WTC11 (cell line): ENCODE results near the gene RAB3IL1. TPM values are rescaled to one million over a fixed set of nuclear protein-coding genes. Genes with fewer than 3 reads are reported as not detected.

Experiments used
- ATAC-seq: fragments of 200-7000 bp; cut with Tn5 transposase; 2 replicates; pipeline ENCODE4 v1.10.0; 2021; ENCODE audit warnings: mild to moderate bottlenecking, moderate library complexity
- CTCF ChIA-PET: fragments of 300-600 bp; sonication (Branson Sonifier 250); formaldehyde crosslinking; loops from one replicate; lab custom pipeline; 2021; ENCODE audit warnings: antibody characterized with exemption; lab: Charles Lee
- POLR2A ChIA-PET: fragments of 350-600 bp; sonication (Branson Sonifier 250); formaldehyde crosslinking; loops from one replicate; lab custom pipeline; 2021; ENCODE audit warnings: antibody characterized with exemption; lab: Charles Lee
- DNase-seq: peaks from one replicate; pipeline ENCODE4 v3.0.0; 2021; ENCODE audit warnings: low spot score
- H3K27ac Mint-ChIP-seq: 2 replicates; pipeline ENCODE4 v1.8.0; 2021; ENCODE audit warnings: mixed read lengths
- H3K27me3 Mint-ChIP-seq: 2 replicates; pipeline ENCODE4 v1.8.0; 2021; ENCODE audit warnings: low read depth, mild to moderate bottlenecking, moderate library complexity, mixed read lengths
- H3K36me3 Mint-ChIP-seq: 2 replicates; pipeline ENCODE4 v1.8.0; 2021; ENCODE audit warnings: mixed read lengths
- H3K4me1 Mint-ChIP-seq: 2 replicates; pipeline ENCODE4 v1.8.0; 2022; ENCODE audit warnings: mixed read lengths
- H3K4me3 Mint-ChIP-seq: 2 replicates; pipeline ENCODE4 v1.8.0; 2021; ENCODE audit warnings: mild to moderate bottlenecking, moderate library complexity, mixed read lengths
- H3K9me3 Mint-ChIP-seq: 2 replicates; pipeline ENCODE4 v1.8.0; 2021; ENCODE audit warnings: mixed read lengths
- ATF2 ChIP-seq: sonication (generic); formaldehyde crosslinking; IDR thresholded peaks from 2 replicates; pipeline ENCODE4 v1.8.1; 2022; ENCODE audit warnings: low read depth, missing genetic modification reagents, borderline replicate concordance
- CBFB ChIP-seq: sonication (generic); formaldehyde crosslinking; IDR thresholded peaks from 2 replicates; pipeline ENCODE4 v1.8.1; 2022; ENCODE audit warnings: mild to moderate bottlenecking, low read depth, missing genetic modification reagents
- CREB1 ChIP-seq: sonication (generic); formaldehyde crosslinking; IDR thresholded peaks from 2 replicates; pipeline ENCODE4 v1.8.0; 2023; ENCODE audit warnings: mild to moderate bottlenecking, missing genetic modification reagents
- GTF2I ChIP-seq: fragments of 250-450 bp; sonication (Bioruptor Pico); conservative IDR thresholded peaks from 2 replicates; pipeline ENCODE4 v1.4.0; 2021; ENCODE audit warnings: mild to moderate bottlenecking
- IRF1 ChIP-seq: sonication (generic); formaldehyde crosslinking; IDR thresholded peaks from 2 replicates; pipeline ENCODE4 v1.8.0; 2023; ENCODE audit warnings: missing genetic modification reagents
- IRF2 ChIP-seq: sonication (generic); formaldehyde crosslinking; IDR thresholded peaks from 2 replicates; pipeline ENCODE4 v1.8.0; 2022; ENCODE audit warnings: low read depth, missing genetic modification reagents, borderline replicate concordance
- MXD4 ChIP-seq: fragments of 250-450 bp; sonication (Bioruptor Pico); IDR thresholded peaks from 2 replicates; pipeline ENCODE4 v1.8.0; 2021; ENCODE audit warnings: mild to moderate bottlenecking, moderate library complexity, borderline replicate concordance
- OVOL2 ChIP-seq: fragments of 250-450 bp; sonication (Bioruptor Pico); IDR thresholded peaks from 2 replicates; pipeline ENCODE4 v1.9.0; 2021; ENCODE audit warnings: mild to moderate bottlenecking, borderline replicate concordance
- PRDM15 ChIP-seq: sonication (generic); formaldehyde crosslinking; IDR thresholded peaks from 2 replicates; pipeline ENCODE4 v1.8.0; 2022; ENCODE audit warnings: missing genetic modification reagents
- SMAD3 ChIP-seq: sonication (generic); formaldehyde crosslinking; IDR thresholded peaks from 2 replicates; pipeline ENCODE4 v1.8.0; 2022; ENCODE audit warnings: missing genetic modification reagents, mild to moderate bottlenecking, borderline replicate concordance
- SMAD4 ChIP-seq: sonication (generic); formaldehyde crosslinking; IDR thresholded peaks from 2 replicates; pipeline ENCODE4 v1.8.0; 2022; ENCODE audit warnings: mild to moderate bottlenecking, missing genetic modification reagents
- TEAD4 ChIP-seq: sonication (generic); formaldehyde crosslinking; IDR thresholded peaks from 2 replicates; pipeline ENCODE4 v1.8.0; 2022; ENCODE audit warnings: mild to moderate bottlenecking, missing genetic modification reagents
- TP53 ChIP-seq: sonication (generic); formaldehyde crosslinking; IDR thresholded peaks from 2 replicates; pipeline ENCODE4 v1.8.1; 2023; ENCODE audit warnings: mild to moderate bottlenecking, missing genetic modification reagents
- USF1 ChIP-seq: sonication (generic); formaldehyde crosslinking; IDR thresholded peaks from 2 replicates; pipeline ENCODE4 v1.8.0; 2022; ENCODE audit warnings: mild to moderate bottlenecking, missing genetic modification reagents
- USF2 ChIP-seq: sonication (generic); formaldehyde crosslinking; IDR thresholded peaks from 2 replicates; pipeline ENCODE4 v1.8.1; 2023; ENCODE audit warnings: mild to moderate bottlenecking, missing genetic modification reagents, moderate library complexity
- ZNF281 ChIP-seq: sonication (generic); formaldehyde crosslinking; IDR thresholded peaks from 2 replicates; pipeline ENCODE4 v1.8.0; 2023; ENCODE audit warnings: mild to moderate bottlenecking, missing genetic modification reagents
- ZNF317 ChIP-seq: sonication (generic); formaldehyde crosslinking; IDR thresholded peaks from 2 replicates; pipeline ENCODE4 v1.8.1; 2023; ENCODE audit warnings: low read depth, mild to moderate bottlenecking, moderate library complexity, missing genetic modification reagents, borderline replicate concordance
- total RNA-seq: library from RNA; stranded (reverse); gene quantifications from 3 replicates; pipeline ENCODE4 v1.2.3, GENCODE V29; 2021
- TF ChIP-seq, protein P1 (sequence below): sonication (generic); formaldehyde crosslinking; IDR thresholded peaks from 2 replicates; pipeline ENCODE4 v1.8.1; 2023; ENCODE audit warnings: mild to moderate bottlenecking, missing genetic modification reagents
- TF ChIP-seq, protein P2 (sequence below): sonication (generic); formaldehyde crosslinking; IDR thresholded peaks from 2 replicates; pipeline ENCODE4 v1.8.0; 2022; ENCODE audit warnings: mild to moderate bottlenecking, missing genetic modification reagents
- TF ChIP-seq, protein P3 (sequence below): sonication (generic); formaldehyde crosslinking; IDR thresholded peaks from 2 replicates; pipeline ENCODE4 v1.8.1; 2022; ENCODE audit warnings: low read depth, mild to moderate bottlenecking, moderate library complexity, missing genetic modification reagents, borderline replicate concordance

The RAB3IL1 gene
- total RNA-seq, 1 experiment from 2014 or later = 7.2 TPM

- POLR2A ChIA-PET = interaction anchor here (0.6 to 1.2 kb wide), 2 partner anchors 64 to 367 kb away, joined by 3 to 4 read pairs; no protein-coding TSS in a partner anchor
- H3K9me3 Mint-ChIP-seq = no peaks in the 10 kb centered on the region
- ATAC-seq (no peak), DNase-seq (no peak)
- CTCF ChIA-PET = interaction anchor here (1.0 to 4.7 kb wide), 6 partner anchors 8 to 203 kb away, joined by 3 to 32 read pairs (median 21); no protein-coding TSS in a partner anchor
- no peak overlapping the region for H3K4me3 Mint-ChIP-seq
- peaks cover 34% of the 10 kb centered on the region for H3K4me1 Mint-ChIP-seq
- no peak for TF ChIP-seq OVOL2 (CRISPR knock-in tag)
- no peak for TF ChIP-seq ATF2 (CRISPR knock-in tag)
- no peak for TF ChIP-seq CREB1 (CRISPR knock-in tag)
- no peak for TF ChIP-seq GTF2I
- TF ChIP-seq SMAD3 = no peak
- TF ChIP-seq, protein P1, sequence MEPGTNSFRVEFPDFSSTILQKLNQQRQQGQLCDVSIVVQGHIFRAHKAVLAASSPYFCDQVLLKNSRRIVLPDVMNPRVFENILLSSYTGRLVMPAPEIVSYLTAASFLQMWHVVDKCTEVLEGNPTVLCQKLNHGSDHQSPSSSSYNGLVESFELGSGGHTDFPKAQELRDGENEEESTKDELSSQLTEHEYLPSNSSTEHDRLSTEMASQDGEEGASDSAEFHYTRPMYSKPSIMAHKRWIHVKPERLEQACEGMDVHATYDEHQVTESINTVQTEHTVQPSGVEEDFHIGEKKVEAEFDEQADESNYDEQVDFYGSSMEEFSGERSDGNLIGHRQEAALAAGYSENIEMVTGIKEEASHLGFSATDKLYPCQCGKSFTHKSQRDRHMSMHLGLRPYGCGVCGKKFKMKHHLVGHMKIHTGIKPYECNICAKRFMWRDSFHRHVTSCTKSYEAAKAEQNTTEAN (CRISPR knock-in tag) = no peak
- no peak for TF ChIP-seq IRF2 (CRISPR knock-in tag)
- no peak for TF ChIP-seq IRF1
- TF ChIP-seq PRDM15 (CRISPR knock-in tag) = no peak
- no peak for TF ChIP-seq USF1 (CRISPR knock-in tag)
- no peak for TF ChIP-seq USF2 (CRISPR knock-in tag)
- TF ChIP-seq, protein P2, sequence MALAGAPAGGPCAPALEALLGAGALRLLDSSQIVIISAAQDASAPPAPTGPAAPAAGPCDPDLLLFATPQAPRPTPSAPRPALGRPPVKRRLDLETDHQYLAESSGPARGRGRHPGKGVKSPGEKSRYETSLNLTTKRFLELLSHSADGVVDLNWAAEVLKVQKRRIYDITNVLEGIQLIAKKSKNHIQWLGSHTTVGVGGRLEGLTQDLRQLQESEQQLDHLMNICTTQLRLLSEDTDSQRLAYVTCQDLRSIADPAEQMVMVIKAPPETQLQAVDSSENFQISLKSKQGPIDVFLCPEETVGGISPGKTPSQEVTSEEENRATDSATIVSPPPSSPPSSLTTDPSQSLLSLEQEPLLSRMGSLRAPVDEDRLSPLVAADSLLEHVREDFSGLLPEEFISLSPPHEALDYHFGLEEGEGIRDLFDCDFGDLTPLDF (CRISPR knock-in tag) = no peak
- TF ChIP-seq MXD4 (CRISPR knock-in tag) = no peak
- no peak for TF ChIP-seq SMAD4 (CRISPR knock-in tag)
- TF ChIP-seq ZNF317 = no peak
- no peaks in the 10 kb centered on the region for H3K36me3 Mint-ChIP-seq
- no peak overlapping the region for H3K27ac Mint-ChIP-seq
- no peaks in the 10 kb centered on the region; the same call in 1 of the 2 replicates for H3K27me3 Mint-ChIP-seq
These were observed 38.2 kb downstream of the RAB3IL1 start for GRCh38 chr11:61879152-61879551.

GRCh38 chr11:61875698-61876097, 41.7 kb downstream of the RAB3IL1 start:
- ChIA-PET CTCF (interaction anchor here (7.8 to 8.1 kb wide), 2 partner anchors 23 to 72 kb away, joined by 69 to 118 read pairs; no protein-coding TSS in a partner anchor), POLR2A (no interaction called here)
- ATAC-seq (no peak), DNase-seq (no peak)
- no peaks in the 10 kb centered on the region for H3K36me3 Mint-ChIP-seq
- H3K27me3 Mint-ChIP-seq = peaks cover 9% of the 10 kb centered on the region
- H3K27ac Mint-ChIP-seq = no peak overlapping the region
- no peak overlapping the region for H3K4me3 Mint-ChIP-seq
- no peaks in the 10 kb centered on the region for H3K9me3 Mint-ChIP-seq
- H3K4me1 Mint-ChIP-seq = peaks cover 29% of the 10 kb centered on the region
- no peak for TF ChIP-seq CBFB
- TF ChIP-seq, protein P3, sequence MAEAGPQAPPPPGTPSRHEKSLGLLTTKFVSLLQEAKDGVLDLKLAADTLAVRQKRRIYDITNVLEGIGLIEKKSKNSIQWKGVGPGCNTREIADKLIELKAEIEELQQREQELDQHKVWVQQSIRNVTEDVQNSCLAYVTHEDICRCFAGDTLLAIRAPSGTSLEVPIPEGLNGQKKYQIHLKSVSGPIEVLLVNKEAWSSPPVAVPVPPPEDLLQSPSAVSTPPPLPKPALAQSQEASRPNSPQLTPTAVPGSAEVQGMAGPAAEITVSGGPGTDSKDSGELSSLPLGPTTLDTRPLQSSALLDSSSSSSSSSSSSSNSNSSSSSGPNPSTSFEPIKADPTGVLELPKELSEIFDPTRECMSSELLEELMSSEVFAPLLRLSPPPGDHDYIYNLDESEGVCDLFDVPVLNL (CRISPR knock-in tag) = no peak
- no peak for TF ChIP-seq USF1 (CRISPR knock-in tag)
- TF ChIP-seq ZNF281 (CRISPR knock-in tag) = no peak
- no peak for TF ChIP-seq TP53 (CRISPR knock-in tag)
- TF ChIP-seq TEAD4 (CRISPR knock-in tag) = no peak
